Activated CD4-positive, alpha-beta T cell treated with anti-CD3 and anti-CD28 coated beads for 24 hours (primary cell): ENCODE measurements around the gene EFEMP2.

Experiments
- DNase-seq, 2 donors: peaks; one replicate each; pipeline ENCODE4 v3.0.0-alpha.2; 2020; ENCODE audit warnings: low read depth in 2 of 2

EFEMP2 gene

GRCh38 chr11:65872586-65873317 lies at the start of gene EFEMP2:
TSS of gene EFEMP2 (minus strand) at chr11:65872800. CDS start at chr11:65872354, 446 bp downstream.
- no peak for DNase-seq

GRCh38 chr11:65921876-65922275 lies 49.3 kb upstream of the EFEMP2 start:
- no peak for DNase-seq

GRCh38 chr11:65921033-65921555 lies 48.5 kb upstream of the EFEMP2 start:
- DNase-seq = no peak

- no peak for DNase-seq
Measured at GRCh38 chr11:65920372-65920802, 47.8 kb upstream of the EFEMP2 start.

GRCh38 chr11:65919573-65920371 lies 47.2 kb upstream of the EFEMP2 start:
- DNase-seq = peak; percentile 33 to 43

GRCh38 chr11:65919141-65919572 lies 46.6 kb upstream of the EFEMP2 start, which contains the start of gene DRAP1:
TSS of gene DRAP1 (plus strand) at chr11:65919426. CDS start at chr11:65919502, 76 bp downstream.
- peak; percentile 99 for DNase-seq

- no peak for DNase-seq
Measured at GRCh38 chr11:65918211-65919140, 45.9 kb upstream of the EFEMP2 start, which contains the start of gene C11orf68. TSS of gene C11orf68 (minus strand) at chr11:65919062. CDS start at chr11:65919031, 31 bp downstream.

GRCh38 chr11:65917434-65918210 lies 45.0 kb upstream of the EFEMP2 start:
- no peak for DNase-seq

GRCh38 chr11:65917077-65917433 lies 44.5 kb upstream of the EFEMP2 start:
- no peak for DNase-seq

- DNase-seq = no peak
Measured at GRCh38 chr11:65916391-65916790, 43.8 kb upstream of the EFEMP2 start.

GRCh38 chr11:65915821-65916251 lies 43.2 kb upstream of the EFEMP2 start:
- DNase-seq = no peak

- DNase-seq = no peak
Measured at GRCh38 chr11:65915101-65915820, 42.7 kb upstream of the EFEMP2 start.

- DNase-seq = no peak
Measured at GRCh38 chr11:65912845-65913244, 40.2 kb upstream of the EFEMP2 start.

- no peak for DNase-seq
Measured at GRCh38 chr11:65911682-65912568, 39.3 kb upstream of the EFEMP2 start.

GRCh38 chr11:65907878-65908277 lies 35.3 kb upstream of the EFEMP2 start:
- no peak for DNase-seq

GRCh38 chr11:65906602-65907001 lies 34.0 kb upstream of the EFEMP2 start:
- DNase-seq = no peak

- DNase-seq = no peak
Measured at GRCh38 chr11:65903715-65904114, 31.1 kb upstream of the EFEMP2 start.

GRCh38 chr11:65903068-65903481 lies 30.5 kb upstream of the EFEMP2 start:
- no peak for DNase-seq

- DNase-seq = no peak
Measured at GRCh38 chr11:65900899-65901180, 28.2 kb upstream of the EFEMP2 start.
